Measurements from ENCODE around the gene FAM98A. TPM values are rescaled to one million over a fixed set of nuclear protein-coding genes. Genes with fewer than 3 reads are reported as not detected.
A peak's percentile ranks its signal among the peaks of the same experiment; 100 is the strongest.

Gene FAM98A
- total RNA-seq = 10 to 100 TPM; 38.8 to 46.7 TPM
- 33.4 TPM for polyA plus RNA-seq (2013, experiment 1 of 2)
- 23.2 TPM for polyA plus RNA-seq (2013, experiment 2 of 2)
- long read RNA-seq, experiment 1, partial matches to known transcripts = 4 of 20 reads
- long read RNA-seq, experiment 1, other reads (novel, unspliced or antisense) = 14 of 20 reads
- long read RNA-seq, experiment 2, transcript FAM98A-201 (8 exons, 2,816 nt) = major isoform, 63 of 70 reads
- long read RNA-seq, experiment 2, partial matches to known transcripts = 5 of 70 reads
- long read RNA-seq, experiment 2, other reads (novel, unspliced or antisense) = 2 of 70 reads
- long read RNA-seq, experiment 3, transcript FAM98A-201 (8 exons, 2,816 nt) = major isoform, 121 of 130 reads
- long read RNA-seq, experiment 3, partial matches to known transcripts = 4 of 130 reads
- long read RNA-seq, experiment 3, other reads (novel, unspliced or antisense) = 2 of 130 reads
- long read RNA-seq, experiment 4, transcript FAM98A-201 (8 exons, 2,816 nt) = major isoform, 14 of 79 reads
- long read RNA-seq, experiment 4, partial matches to known transcripts = 65 of 79 reads
- long read RNA-seq, experiment 4, other reads (novel, unspliced or antisense) = 0 of 79 reads

- Mint-ChIP-seq H3K36me3 (ENCODE audit: low read depth) (peaks cover 9% of the 10 kb centered on the region), H3K4me3 (peak within 1 kb of the TSS; percentile 87), H3K4me1 (peaks cover 16% of the 10 kb centered on the region), H3K27ac (peak within 1 kb of the TSS; percentile 98), H3K27me3 (ENCODE audit: insufficient read depth) (no peaks in the 10 kb centered on the region), H3K9me3 (no peaks in the 10 kb centered on the region)
- DNase-seq = peak; percentile 99
- Histone ChIP-seq H3K9ac (ENCODE audit: extremely low read depth, low read length, poor library complexity, severe bottlenecking) (peak within 1 kb of the TSS; percentile 78), H3K27ac (ENCODE audit: low read depth, low read length) (peak within 1 kb of the TSS; percentile 33), H3K4me3 (ENCODE audit: low read length) (peak within 1 kb of the TSS; percentile 91), H3K4me1 (ENCODE audit: control insufficient read depth, insufficient read depth, low read length) (no peaks in the 10 kb centered on the region), H3K27me3 (ENCODE audit: control insufficient read depth, insufficient read depth, low read length, poor library complexity, severe bottlenecking) (no peaks in the 10 kb centered on the region), H3K9me3 (ENCODE audit: control insufficient read depth, low read length) (no peaks in the 10 kb centered on the region), H3K36me3 (ENCODE audit: control insufficient read depth, insufficient read depth, low read length) (peaks cover 5% of the 10 kb centered on the region)
- TF ChIP-seq, protein P1, sequence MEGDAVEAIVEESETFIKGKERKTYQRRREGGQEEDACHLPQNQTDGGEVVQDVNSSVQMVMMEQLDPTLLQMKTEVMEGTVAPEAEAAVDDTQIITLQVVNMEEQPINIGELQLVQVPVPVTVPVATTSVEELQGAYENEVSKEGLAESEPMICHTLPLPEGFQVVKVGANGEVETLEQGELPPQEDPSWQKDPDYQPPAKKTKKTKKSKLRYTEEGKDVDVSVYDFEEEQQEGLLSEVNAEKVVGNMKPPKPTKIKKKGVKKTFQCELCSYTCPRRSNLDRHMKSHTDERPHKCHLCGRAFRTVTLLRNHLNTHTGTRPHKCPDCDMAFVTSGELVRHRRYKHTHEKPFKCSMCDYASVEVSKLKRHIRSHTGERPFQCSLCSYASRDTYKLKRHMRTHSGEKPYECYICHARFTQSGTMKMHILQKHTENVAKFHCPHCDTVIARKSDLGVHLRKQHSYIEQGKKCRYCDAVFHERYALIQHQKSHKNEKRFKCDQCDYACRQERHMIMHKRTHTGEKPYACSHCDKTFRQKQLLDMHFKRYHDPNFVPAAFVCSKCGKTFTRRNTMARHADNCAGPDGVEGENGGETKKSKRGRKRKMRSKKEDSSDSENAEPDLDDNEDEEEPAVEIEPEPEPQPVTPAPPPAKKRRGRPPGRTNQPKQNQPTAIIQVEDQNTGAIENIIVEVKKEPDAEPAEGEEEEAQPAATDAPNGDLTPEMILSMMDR (conservative IDR thresholded peaks at IDR 0.05) = peak; percentile 50
- WGBS, 2 experiments (ENCODE audit: insufficient coverage in 1 of 2, insufficient read length in 1 of 2) = 0 to 1% methylated on average over 32 to 56 of the region's 56 CpGs
Measured at GRCh38 chr2:33599175-33599942, at the start of gene FAM98A. FAM98A (minus strand) TSS chr2:33599299; CDS start chr2:33599221, 78 bp downstream.

GRCh38 chr2:33645861-33646260 is 46.8 kb upstream of the FAM98A start:
- no peak overlapping the region for H3K4me3 Mint-ChIP-seq
- Histone ChIP-seq H3K27me3 (ENCODE audit: control insufficient read depth, insufficient read depth, low read length, poor library complexity, severe bottlenecking) (no peaks in the 10 kb centered on the region), H3K4me1 (ENCODE audit: control insufficient read depth, insufficient read depth, low read length) (no peaks in the 10 kb centered on the region), H3K9me3 (ENCODE audit: control insufficient read depth, low read length) (peaks cover 8% of the 10 kb centered on the region), H3K4me3 (ENCODE audit: low read length) (no peak overlapping the region), H3K36me3 (ENCODE audit: control insufficient read depth, insufficient read depth, low read length) (no peaks in the 10 kb centered on the region), H3K9ac (ENCODE audit: extremely low read depth, low read length, poor library complexity, severe bottlenecking) (no peak overlapping the region), H3K27ac (ENCODE audit: low read depth, low read length) (no peak overlapping the region)
- no peak overlapping the region for H3K27ac Mint-ChIP-seq
- TF ChIP-seq, protein P1 (conservative IDR thresholded peaks at IDR 0.05) = no peak
- no peaks in the 10 kb centered on the region for H3K4me1 Mint-ChIP-seq
- no peaks in the 10 kb centered on the region for H3K27me3 Mint-ChIP-seq (ENCODE audit: insufficient read depth)
- 93% methylated on average over 1 of the region's 1 CpG; no CpG with 5 or more reads in 1 of the 2 experiments for WGBS, 2 experiments (ENCODE audit: insufficient coverage in 1 of 2, insufficient read length in 1 of 2)
- no peaks in the 10 kb centered on the region for H3K36me3 Mint-ChIP-seq (ENCODE audit: low read depth)
- H3K9me3 Mint-ChIP-seq = peaks cover 6% of the 10 kb centered on the region
- no peak for DNase-seq

- no peak overlapping the region for H3K27ac Mint-ChIP-seq
- no peaks in the 10 kb centered on the region for H3K27me3 ChIP-seq (ENCODE audit: control insufficient read depth, insufficient read depth, low read length, poor library complexity, severe bottlenecking)
- no peaks in the 10 kb centered on the region for H3K4me1 Mint-ChIP-seq
- no peaks in the 10 kb centered on the region for H3K27me3 Mint-ChIP-seq (ENCODE audit: insufficient read depth)
- H3K36me3 ChIP-seq (ENCODE audit: control insufficient read depth, insufficient read depth, low read length) = no peaks in the 10 kb centered on the region
- H3K9ac ChIP-seq (ENCODE audit: extremely low read depth, low read length, poor library complexity, severe bottlenecking) = no peak overlapping the region
- TF ChIP-seq, protein P1 (conservative IDR thresholded peaks at IDR 0.05) = no peak
- peaks cover 8% of the 10 kb centered on the region for H3K9me3 ChIP-seq (ENCODE audit: control insufficient read depth, low read length)
- no peak overlapping the region for H3K4me3 ChIP-seq (ENCODE audit: low read length)
- H3K9me3 Mint-ChIP-seq = peaks cover 6% of the 10 kb centered on the region
- no peak for DNase-seq
- no peaks in the 10 kb centered on the region for H3K4me1 ChIP-seq (ENCODE audit: control insufficient read depth, insufficient read depth, low read length)
- no peaks in the 10 kb centered on the region for H3K36me3 Mint-ChIP-seq (ENCODE audit: low read depth)
- 94% methylated on average over 2 of the region's 2 CpGs; no CpG with 5 or more reads in 1 of the 2 experiments for WGBS, 2 experiments (ENCODE audit: insufficient coverage in 1 of 2, insufficient read length in 1 of 2)
- H3K27ac ChIP-seq (ENCODE audit: low read depth, low read length) = no peak overlapping the region
- H3K4me3 Mint-ChIP-seq = no peak overlapping the region
Measured at GRCh38 chr2:33644215-33644614, 45.1 kb upstream of the FAM98A start.

All from endodermal cell (in vitro differentiated cells).